Panc1 (cell line): Measurements from ENCODE around the gene MVB12A. TPM values are rescaled to one million over a fixed set of nuclear protein-coding genes. Genes with fewer than 3 reads are reported as not detected.

Experiments
- ATAC-seq: fragments of 200-7000 bp; cut with Tn5 transposase; 2 replicates; pipeline ENCODE4 v1.9.1; 2020; ENCODE audit warnings: mild to moderate bottlenecking, moderate library complexity
- BruUV-seq: library from RNA; stranded (reverse); fragments of 400-500 nt; replicated peaks from 2 replicates; lab custom pipeline; 2021; lab: Mats Ljungman, UMichigan
- CTCF ChIA-PET: fragments of 300-600 bp; sonication (Branson Sonifier 250); formaldehyde crosslinking; loops from one replicate; lab custom pipeline; 2022; ENCODE audit warnings: antibody characterized with exemption; lab: Charles Lee
- POLR2A ChIA-PET: fragments of 300-600 bp; sonication (Branson Sonifier 250); formaldehyde crosslinking; loops from one replicate; lab custom pipeline; 2022; ENCODE audit warnings: antibody characterized with exemption; lab: Charles Lee
- DNase-seq: peaks from one replicate; pipeline ENCODE4 v3.0.0-alpha.2; 2010; ENCODE audit warnings: low read depth, low spot score
- H3K27ac ChIP-seq: 2 replicates; pipeline ENCODE4 v1.5.1; 2011; ENCODE audit warnings: mild to moderate bottlenecking, low read length, inconsistent platforms
- H3K27me3 ChIP-seq: fragments of 200-500 bp; sonication (Bioruptor generic); 2 replicates; pipeline ENCODE4 v1.6.0; 2014; ENCODE audit warnings: low read length, inconsistent platforms; ENCODE audit not compliant: control insufficient read depth, insufficient read depth
- H3K36me3 ChIP-seq: fragments of 200-500 bp; sonication (Bioruptor generic); 2 replicates; pipeline ENCODE4 v1.5.1; 2014; ENCODE audit warnings: inconsistent platforms, mild to moderate bottlenecking, low read length, moderate library complexity; ENCODE audit not compliant: control insufficient read depth, insufficient read depth
- H3K4me1 ChIP-seq: 2 replicates; pipeline ENCODE4 v1.5.1; 2011; ENCODE audit warnings: inconsistent platforms, mild to moderate bottlenecking, low read length, moderate library complexity; ENCODE audit not compliant: control insufficient read depth, insufficient read depth
- H3K4me3 ChIP-seq, 2 experiments: 2 replicates each; pipeline ENCODE4 v1.5.1; 2011 to 2012; ENCODE audit warnings: low read depth in 2 of 2, low read length in 2 of 2, mild to moderate bottlenecking in 2 of 2, inconsistent platforms in 1 of 2, moderate library complexity in 1 of 2
- H3K9me3 ChIP-seq: fragments of 200-500 bp; sonication (Bioruptor generic); 2 replicates; pipeline ENCODE4 v1.5.1; 2014; ENCODE audit warnings: low read depth, mild to moderate bottlenecking, inconsistent platforms, low read length, moderate library complexity; ENCODE audit not compliant: control insufficient read depth, insufficient read depth
- CTCF ChIP-seq: fragments of 450-650 bp; IDR thresholded peaks from 2 replicates; pipeline ENCODE4 v1.5.1; 2017; ENCODE audit warnings: mild to moderate bottlenecking
- POLR2AphosphoS5 ChIP-seq: IDR thresholded peaks from 2 replicates; pipeline ENCODE4 v1.6.1; 2012; ENCODE audit warnings: mild to moderate bottlenecking, low read depth, low read length, moderate library complexity
- REST ChIP-seq, 2 experiments: IDR thresholded peaks; 2 replicates each; pipeline ENCODE4 v1.6.1; 2011 to 2012; ENCODE audit warnings: low read depth in 2 of 2, control low read depth in 1 of 2, low read length in 1 of 2, mild to moderate bottlenecking in 1 of 2, moderate library complexity in 1 of 2; ENCODE audit not compliant: insufficient read depth in 1 of 2
- SIN3A ChIP-seq: IDR thresholded peaks from 2 replicates; pipeline ENCODE4 v1.6.1; 2012; ENCODE audit warnings: low read depth, mild to moderate bottlenecking, low read length, moderate library complexity, borderline replicate concordance; ENCODE audit not compliant: insufficient read depth
- TCF7L2 ChIP-seq: IDR thresholded peaks from 2 replicates; pipeline ENCODE4 v1.6.1; 2011; ENCODE audit warnings: mild to moderate bottlenecking, low read depth, low read length, inconsistent platforms
- in situ Hi-C: cut with HindIII; loops from 2 replicates; pipeline ENCODE4 v1.10.0; 2016; ENCODE audit warnings: low sequenced_read_pairs, low pct_unique_long_range_greater_than_20kb
- intact Hi-C: fragments of 100-400 bp; cut with micrococcal nuclease; formaldehyde crosslinking; loops from one replicate; pipeline ENCODE4 v1.10.0; 2022; ENCODE audit not compliant: unreplicated experiment
- total RNA-seq: library from RNA; stranded (reverse); gene quantifications from one replicate; pipeline ENCODE4 v1.2.1, GENCODE V29; 2021; ENCODE audit not compliant: unreplicated experiment

Gene MVB12A
- total RNA-seq, 1 experiment from 2014 or later = 42.1 TPM

GRCh38 chr19:17436094-17436873 is 16.4 kb downstream of the MVB12A start:
- Histone ChIP-seq H3K4me1 (no peaks in the 10 kb centered on the region), H3K36me3 (no peaks in the 10 kb centered on the region), H3K27me3 (no peaks in the 10 kb centered on the region), H3K27ac (no peak overlapping the region), H3K9me3 (no peaks in the 10 kb centered on the region), H3K4me3 (no peak overlapping the region)
- BruUV-seq = no TSS peak
- no peak for ATAC-seq
- CTCF ChIA-PET = no interaction called here
- intact Hi-C loops = no loop called here
- no peak for DNase-seq
- TF ChIP-seq TCF7L2 = no peak
- TF ChIP-seq REST (IDR thresholded peaks at IDR 0.05; ENCODE audit: insufficient read depth in 1 of 2, low read depth in 2 of 2, low read length in 1 of 2) = no peak
- TF ChIP-seq POLR2AphosphoS5 = no peak
- no peak for TF ChIP-seq CTCF
- TF ChIP-seq SIN3A = no peak
- in situ Hi-C loops = no loop called here
- POLR2A ChIA-PET = no interaction called here

- Histone ChIP-seq H3K9me3 (no peaks in the 10 kb centered on the region), H3K27me3 (no peaks in the 10 kb centered on the region), H3K4me3 (no peak overlapping the region), H3K27ac (no peak overlapping the region), H3K4me1 (no peaks in the 10 kb centered on the region), H3K36me3 (no peaks in the 10 kb centered on the region)
- POLR2A ChIA-PET = no interaction called here
- TF ChIP-seq POLR2AphosphoS5 (no peak), CTCF (no peak), REST (IDR thresholded peaks at IDR 0.05; ENCODE audit: insufficient read depth in 1 of 2, low read depth in 2 of 2, low read length in 1 of 2) (no peak), SIN3A (no peak), TCF7L2 (no peak)
- BruUV-seq = no TSS peak
- in situ Hi-C loops (no loop called here), intact Hi-C loops (no loop called here)
- CTCF ChIA-PET = no interaction called here
- DNase-seq = no peak
- ATAC-seq = no peak
Observed at GRCh38 chr19:17436874-17437267, 17.0 kb downstream of the MVB12A start.
